Left lung (tissue), 10 donors: ENCODE results near the gene PRKG1. TPM values are rescaled to one million over a fixed set of nuclear protein-coding genes. Genes with fewer than 3 reads are reported as not detected.

ENCODE experiments used
- ATAC-seq: fragments of 200-7000 bp; cut with Tn5 transposase; one replicate; pipeline ENCODE4 v1.9.1; 2020; ENCODE audit warnings: moderate library complexity
- DNase-seq, 4 donors: peaks; one replicate each; pipeline ENCODE4 v3.0.0-alpha.2; 2013 to 2020
- H3K27ac ChIP-seq, 2 donors: fragments of 200-600 bp; sonication (generic) in 1 of 2; one replicate each; pipeline versions ENCODE4 v1.5.0 to v1.8.0; 2020 to 2021
- H3K27me3 ChIP-seq, 2 donors: fragments of 200-600 bp; sonication (generic) in 1 of 2; one replicate each; pipeline versions ENCODE4 v1.5.0 to v1.8.0; 2020 to 2021
- H3K36me3 ChIP-seq, 2 donors: fragments of 200-600 bp; sonication (generic) in 1 of 2; one replicate each; pipeline versions ENCODE4 v1.5.0 to v1.8.0; 2020 to 2021
- H3K4me1 ChIP-seq, 2 donors: fragments of 200-600 bp; one replicate each; pipeline ENCODE4 v1.8.0; 2021
- H3K4me3 ChIP-seq, 2 donors: fragments of 200-600 bp; sonication (generic) in 1 of 2; one replicate each; pipeline versions ENCODE4 v1.5.0 to v1.8.0; 2020 to 2021; ENCODE audit warnings: mild to moderate bottlenecking in 1 of 2
- H3K9me3 ChIP-seq, 2 donors: fragments of 200-600 bp; sonication (generic) in 1 of 2; one replicate each; pipeline versions ENCODE4 v1.5.0 to v1.8.0; 2020 to 2021
- intact Hi-C, 2 donors: fragments of 100-400 bp; cut with DNase I; formaldehyde crosslinking; loops; one replicate each; pipeline versions ENCODE4 v1.11.2 to v1.14.2; 2022
- polyA plus RNA-seq, 6 donors: library from polyadenylated mRNA; unstranded; fragments of 120-200 nt; gene quantifications; one replicate each; pipeline ENCODE4 v1.2.1, GENCODE V29; 2013; ENCODE audit not compliant: insufficient read length in 6 of 6
- total RNA-seq, 2 donors: library from RNA; stranded (reverse); fragmentation: NEBNext Ultra II Directional; extraction: Animal tissue kit (Norgen Biotek cat#: 25700); gene quantifications; one replicate each; pipeline ENCODE4 v1.2.1, GENCODE V29; 2021
- TF ChIP-seq, protein P1 (sequence below), 2 donors: fragments of 200-600 bp; sonication (generic) in 1 of 2; IDR thresholded peaks; one replicate each; pipeline versions ENCODE4 v1.5.0 to v1.8.0; 2021; ENCODE audit warnings: antibody characterized with exemption in 2 of 2
- donor health status: DM: no; HTN: yes; CAD: no.
- donor health status: DM: no; HTN: no; CAD: no.

PRKG1 gene
- total and polyA plus RNA-seq, 8 donors: 15.6 to 29.0 (median 17.8) TPM

DNA sequence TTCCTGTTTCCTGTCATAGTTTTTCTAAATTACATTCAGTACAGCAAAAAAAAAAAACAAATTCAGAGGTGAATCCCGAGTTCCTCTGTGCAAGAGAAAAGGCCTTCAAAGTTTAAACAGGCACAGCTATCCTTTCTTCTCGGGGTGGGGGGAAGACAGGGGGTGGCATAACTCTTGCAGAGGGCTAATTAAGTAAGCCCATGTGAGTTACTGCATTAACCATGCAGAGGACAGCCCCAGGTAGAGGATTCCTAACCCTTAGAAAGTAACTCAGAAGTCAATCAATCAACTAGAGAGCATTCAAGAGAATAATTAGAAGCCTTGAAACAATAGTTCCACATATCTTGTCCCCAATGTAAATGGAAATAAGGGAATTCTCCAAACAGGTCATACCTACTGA is 454.2 kb downstream of the PRKG1 start:
- H3K27me3 ChIP-seq: no peaks in the 10 kb centered on the region
- no peaks in the 10 kb centered on the region for H3K36me3 ChIP-seq
- no peak for DNase-seq
- TF ChIP-seq, protein P1, sequence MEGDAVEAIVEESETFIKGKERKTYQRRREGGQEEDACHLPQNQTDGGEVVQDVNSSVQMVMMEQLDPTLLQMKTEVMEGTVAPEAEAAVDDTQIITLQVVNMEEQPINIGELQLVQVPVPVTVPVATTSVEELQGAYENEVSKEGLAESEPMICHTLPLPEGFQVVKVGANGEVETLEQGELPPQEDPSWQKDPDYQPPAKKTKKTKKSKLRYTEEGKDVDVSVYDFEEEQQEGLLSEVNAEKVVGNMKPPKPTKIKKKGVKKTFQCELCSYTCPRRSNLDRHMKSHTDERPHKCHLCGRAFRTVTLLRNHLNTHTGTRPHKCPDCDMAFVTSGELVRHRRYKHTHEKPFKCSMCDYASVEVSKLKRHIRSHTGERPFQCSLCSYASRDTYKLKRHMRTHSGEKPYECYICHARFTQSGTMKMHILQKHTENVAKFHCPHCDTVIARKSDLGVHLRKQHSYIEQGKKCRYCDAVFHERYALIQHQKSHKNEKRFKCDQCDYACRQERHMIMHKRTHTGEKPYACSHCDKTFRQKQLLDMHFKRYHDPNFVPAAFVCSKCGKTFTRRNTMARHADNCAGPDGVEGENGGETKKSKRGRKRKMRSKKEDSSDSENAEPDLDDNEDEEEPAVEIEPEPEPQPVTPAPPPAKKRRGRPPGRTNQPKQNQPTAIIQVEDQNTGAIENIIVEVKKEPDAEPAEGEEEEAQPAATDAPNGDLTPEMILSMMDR (IDR thresholded peaks at IDR 0.05): no peak
- ATAC-seq: no peak
- H3K27ac ChIP-seq: no peak overlapping the region
- H3K4me3 ChIP-seq: no peak overlapping the region
- no peaks in the 10 kb centered on the region for H3K4me1 ChIP-seq
- intact Hi-C loops: no loop called here
- no peaks in the 10 kb centered on the region for H3K9me3 ChIP-seq

DNA sequence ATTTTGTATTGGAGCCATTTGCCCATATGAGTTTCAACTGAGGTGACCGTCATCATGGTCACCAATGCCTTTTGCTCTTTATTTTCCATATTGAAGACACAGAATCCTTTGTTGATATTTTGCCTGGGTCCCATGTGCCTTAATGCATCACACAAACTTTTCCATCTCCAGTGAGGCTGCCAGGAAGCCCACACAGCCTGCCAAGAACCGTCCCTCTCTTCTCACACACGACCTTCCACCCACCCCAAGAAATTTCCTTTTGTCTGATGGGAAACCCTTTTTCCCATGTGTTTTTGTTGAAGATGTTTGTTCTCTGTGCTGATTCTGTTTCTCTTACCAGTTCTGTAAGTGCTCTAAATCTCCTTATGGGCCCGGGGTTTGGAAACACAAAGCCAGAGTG is 456.3 kb downstream of the PRKG1 start:
- no peaks in the 10 kb centered on the region for H3K36me3 ChIP-seq
- H3K4me1 ChIP-seq: no peaks in the 10 kb centered on the region
- ATAC-seq (no peak), DNase-seq (no peak)
- no peaks in the 10 kb centered on the region for H3K9me3 ChIP-seq
- H3K4me3 ChIP-seq: no peak overlapping the region
- intact Hi-C loops: no loop called here
- no peak overlapping the region for H3K27ac ChIP-seq
- TF ChIP-seq, protein P1 (IDR thresholded peaks at IDR 0.05): no peak
- no peaks in the 10 kb centered on the region for H3K27me3 ChIP-seq

DNA sequence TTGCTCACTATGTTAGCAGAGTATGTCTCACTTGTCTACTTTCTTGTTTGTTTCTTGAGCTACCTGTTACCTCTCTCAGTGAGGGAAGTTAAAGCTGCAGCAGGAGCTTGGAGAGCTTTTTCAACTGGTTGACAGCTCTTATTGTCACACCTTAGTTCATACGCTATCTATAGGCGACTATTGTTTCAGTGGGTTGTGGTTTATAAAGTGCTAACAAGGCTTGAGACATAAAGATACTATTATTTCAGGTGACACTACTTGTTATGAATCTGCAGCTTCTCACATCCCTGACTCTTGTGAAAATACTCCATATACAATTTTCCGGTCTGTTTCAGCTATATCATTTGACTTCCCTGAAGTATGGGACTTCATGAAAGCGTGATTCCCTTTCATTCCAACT is 457.8 kb downstream of the PRKG1 start:
- Histone ChIP-seq H3K27ac (no peak overlapping the region), H3K4me3 (no peak overlapping the region), H3K27me3 (no peaks in the 10 kb centered on the region), H3K36me3 (no peaks in the 10 kb centered on the region), H3K4me1 (no peaks in the 10 kb centered on the region), H3K9me3 (no peaks in the 10 kb centered on the region)
- no peak for ATAC-seq
- TF ChIP-seq, protein P1 (IDR thresholded peaks at IDR 0.05): no peak
- no peak for DNase-seq
- intact Hi-C loops: no loop called here

DNA sequence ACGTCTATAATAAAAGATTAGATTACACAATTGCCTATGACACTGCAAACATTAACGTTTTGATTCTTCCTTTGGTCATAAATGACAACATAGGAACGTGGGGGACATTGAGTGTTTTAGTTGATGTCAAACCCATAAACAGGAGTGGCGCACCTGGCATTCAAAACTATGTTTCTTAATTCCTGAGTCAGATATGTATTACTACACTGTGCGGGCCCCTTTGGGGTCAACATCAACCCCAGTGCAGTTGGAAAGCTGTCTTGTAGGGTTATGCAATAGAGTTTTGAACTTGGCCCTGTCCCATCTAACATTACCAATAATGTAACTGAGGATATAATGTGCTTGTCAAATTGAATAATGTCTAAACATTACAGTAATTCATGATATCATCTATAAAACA is 468.6 kb downstream of the PRKG1 start:
- ATAC-seq: no peak
- intact Hi-C loops: no loop called here

DNA sequence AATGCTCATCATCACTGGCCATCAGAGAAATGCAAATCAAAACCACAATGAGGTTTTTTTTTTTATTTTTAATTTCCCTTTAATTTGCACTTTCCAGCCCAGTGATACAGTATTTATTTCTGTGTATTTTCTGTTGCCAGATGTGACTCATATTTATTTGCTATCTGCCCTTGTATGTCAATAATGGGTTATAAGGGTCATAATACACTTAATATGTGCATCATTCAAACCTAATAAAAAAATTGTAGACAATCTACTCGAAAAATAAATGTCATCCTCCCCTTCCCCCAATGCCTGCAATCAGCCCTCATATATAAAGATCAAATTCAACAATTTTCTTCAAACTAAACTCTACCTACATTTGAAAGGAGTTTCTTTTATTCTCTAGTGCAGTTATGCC is 470.6 kb downstream of the PRKG1 start:
- TF ChIP-seq, protein P1 (IDR thresholded peaks at IDR 0.05): no peak
- H3K27me3 ChIP-seq: no peaks in the 10 kb centered on the region
- H3K27ac ChIP-seq: no peak overlapping the region
- H3K9me3 ChIP-seq: no peaks in the 10 kb centered on the region
- H3K4me1 ChIP-seq: no peaks in the 10 kb centered on the region
- intact Hi-C loops: no loop called here
- H3K36me3 ChIP-seq: no peaks in the 10 kb centered on the region
- no peak overlapping the region for H3K4me3 ChIP-seq
- ATAC-seq (no peak), DNase-seq (no peak)

More for the DNA sequence above, 468.6 kb downstream of the PRKG1 start:
- TF ChIP-seq, protein P1 (IDR thresholded peaks at IDR 0.05): no peak
- no peak overlapping the region for H3K4me3 ChIP-seq
- no peaks in the 10 kb centered on the region for H3K9me3 ChIP-seq
- H3K27me3 ChIP-seq: no peaks in the 10 kb centered on the region
- H3K36me3 ChIP-seq: no peaks in the 10 kb centered on the region
- no peaks in the 10 kb centered on the region for H3K4me1 ChIP-seq
- DNase-seq: no peak
- no peak overlapping the region for H3K27ac ChIP-seq
